Muscle layer of duodenum (tissue), 2 donors: ENCODE data around the gene CACNA1I.

Experiments
- H3K27ac ChIP-seq: one replicate; pipeline ENCODE4 v1.7.0; 2013; ENCODE audit warnings: mild to moderate bottlenecking, low read length
- H3K27me3 ChIP-seq: one replicate; pipeline ENCODE4 v1.7.0; 2013; ENCODE audit warnings: low read depth, mild to moderate bottlenecking, control low read depth, low read length
- H3K36me3 ChIP-seq, 2 donors: one replicate each; pipeline ENCODE4 v1.7.0; 2013; ENCODE audit warnings: low read length in 2 of 2, control low read depth in 1 of 2, mild to moderate bottlenecking in 1 of 2; ENCODE audit not compliant: insufficient read depth in 2 of 2, control insufficient read depth in 1 of 2
- H3K4me1 ChIP-seq, 2 donors: one replicate each; pipeline ENCODE4 v1.7.0; 2013; ENCODE audit warnings: low read length in 2 of 2, mild to moderate bottlenecking in 2 of 2, control low read depth in 1 of 2, moderate library complexity in 1 of 2; ENCODE audit not compliant: insufficient read depth in 2 of 2, control insufficient read depth in 1 of 2
- H3K4me3 ChIP-seq, 2 donors: one replicate each; pipeline ENCODE4 v1.7.0; 2013; ENCODE audit warnings: low read length in 2 of 2, low read depth in 1 of 2, mild to moderate bottlenecking in 1 of 2
- H3K9me3 ChIP-seq, 2 donors: one replicate each; pipeline ENCODE4 v1.7.0; 2013; ENCODE audit warnings: low read length in 2 of 2, control low read depth in 1 of 2, mild to moderate bottlenecking in 1 of 2; ENCODE audit not compliant: control insufficient read depth in 1 of 2
- donor health status: healthy.

CACNA1I gene

GRCh38 chr22:39559456-39560105 lies 11.0 kb upstream of the CACNA1I start:
- H3K27ac ChIP-seq = no peak overlapping the region
- peaks cover 0 to 7% of the 10 kb centered on the region in 2 donors for H3K4me1 ChIP-seq
- H3K4me3 ChIP-seq = no peak overlapping the region
- no peaks in the 10 kb centered on the region for H3K9me3 ChIP-seq
- H3K36me3 ChIP-seq = no peaks in the 10 kb centered on the region
- H3K27me3 ChIP-seq = peaks cover 31% of the 10 kb centered on the region

GRCh38 chr22:39560127-39560526 lies 10.4 kb upstream of the CACNA1I start:
- Histone ChIP-seq H3K36me3 (no peaks in the 10 kb centered on the region), H3K9me3 (no peaks in the 10 kb centered on the region), H3K4me3 (no peak overlapping the region), H3K27ac (no peak overlapping the region), H3K4me1 (peaks cover 0 to 7% of the 10 kb centered on the region in 2 donors), H3K27me3 (peaks cover 31% of the 10 kb centered on the region)

- H3K4me3 ChIP-seq = no peak overlapping the region
- peaks cover 0 to 7% of the 10 kb centered on the region in 2 donors for H3K4me1 ChIP-seq
- no peaks in the 10 kb centered on the region for H3K36me3 ChIP-seq
- no peaks in the 10 kb centered on the region for H3K9me3 ChIP-seq
- H3K27ac ChIP-seq = no peak overlapping the region
- peaks cover 22% of the 10 kb centered on the region for H3K27me3 ChIP-seq
These were observed 7.6 kb upstream of the CACNA1I start for GRCh38 chr22:39562839-39563489.

GRCh38 chr22:39563571-39564428 lies 6.8 kb upstream of the CACNA1I start:
- H3K9me3 ChIP-seq = no peaks in the 10 kb centered on the region
- H3K27ac ChIP-seq = no peak overlapping the region
- no peak overlapping the region for H3K4me3 ChIP-seq
- H3K36me3 ChIP-seq = no peaks in the 10 kb centered on the region
- peaks cover 15% of the 10 kb centered on the region for H3K27me3 ChIP-seq
- no peaks in the 10 kb centered on the region for H3K4me1 ChIP-seq

GRCh38 chr22:39565414-39565944 lies 5.1 kb upstream of the CACNA1I start:
- Histone ChIP-seq H3K36me3 (no peaks in the 10 kb centered on the region), H3K9me3 (no peaks in the 10 kb centered on the region), H3K4me1 (no peaks in the 10 kb centered on the region), H3K27me3 (peaks cover 3% of the 10 kb centered on the region), H3K4me3 (no peak overlapping the region), H3K27ac (no peak overlapping the region)

- H3K27ac ChIP-seq = no peak overlapping the region
- H3K9me3 ChIP-seq = no peaks in the 10 kb centered on the region
- H3K27me3 ChIP-seq = peaks cover 6% of the 10 kb centered on the region
These were observed 3.2 kb upstream of the CACNA1I start for GRCh38 chr22:39567135-39567946.

GRCh38 chr22:39568278-39568981 lies 2.1 kb upstream of the CACNA1I start:
- Histone ChIP-seq H3K36me3 (no peaks in the 10 kb centered on the region), H3K27ac (no peak overlapping the region), H3K4me3 (no peak overlapping the region), H3K9me3 (no peaks in the 10 kb centered on the region), H3K27me3 (peaks cover 6% of the 10 kb centered on the region), H3K4me1 (no peaks in the 10 kb centered on the region)

More at GRCh38 chr22:39567135-39567946, 3.2 kb upstream of the CACNA1I start:
- Histone ChIP-seq H3K4me3 (no peak overlapping the region), H3K4me1 (no peaks in the 10 kb centered on the region), H3K36me3 (no peaks in the 10 kb centered on the region)

GRCh38 chr22:39569066-39569465 lies 1.5 kb upstream of the CACNA1I start:
- no peaks in the 10 kb centered on the region for H3K4me1 ChIP-seq
- H3K4me3 ChIP-seq = no peak overlapping the region
- peaks cover 6% of the 10 kb centered on the region for H3K27me3 ChIP-seq
- H3K9me3 ChIP-seq = no peaks in the 10 kb centered on the region
- H3K27ac ChIP-seq = no peak overlapping the region
- no peaks in the 10 kb centered on the region for H3K36me3 ChIP-seq

GRCh38 chr22:39570226-39570625 lies 327 bp upstream of the CACNA1I start:
- Histone ChIP-seq H3K27ac (no peak overlapping the region), H3K27me3 (peaks cover 6% of the 10 kb centered on the region), H3K36me3 (no peaks in the 10 kb centered on the region), H3K9me3 (no peaks in the 10 kb centered on the region), H3K4me3 (no peak overlapping the region), H3K4me1 (no peaks in the 10 kb centered on the region)

- Histone ChIP-seq H3K27ac (no peak overlapping the region), H3K9me3 (no peaks in the 10 kb centered on the region), H3K4me1 (no peaks in the 10 kb centered on the region), H3K4me3 (no peak overlapping the region), H3K27me3 (peaks cover 6% of the 10 kb centered on the region), H3K36me3 (no peaks in the 10 kb centered on the region)
These were observed 985 bp downstream of the CACNA1I start for GRCh38 chr22:39571538-39571937.
